ENCODE measurements around the gene HPS4. TPM values are rescaled to one million over a fixed set of nuclear protein-coding genes. Genes with fewer than 3 reads are reported as not detected.
"Not testable (repeated sequence)": the region's sequence is repeated elsewhere in the genome, so short reads cannot be mapped to it uniquely, and the experiment has no call there.

The HPS4 gene
- total RNA-seq, 1 experiment from 2014 or later, result 35.4 TPM

GRCh38 chr22:26409719-26410335 is 73.8 kb downstream of the HPS4 start:
- ChIA-PET POLR2A (no interaction called here), RAD21 (ENCODE audit: low non-redundant PET in 1 of 2, low total read pairs in 2 of 2, uncharacterized antibody in 2 of 2, unreplicated experiment in 2 of 2) (no interaction called here), CTCF (interaction anchor here (0.6 kb wide), 1 partner anchor 1068 kb away, joined by 3 read pairs; no protein-coding TSS in a partner anchor)
- Histone ChIP-seq H3K27me3 (ENCODE audit: insufficient read depth, low read length) (peaks cover 60% of the 10 kb centered on the region), H3K36me3 (ENCODE audit: control insufficient read depth in 1 of 2, insufficient read depth in 2 of 2, low read length in 2 of 2) (no peaks in the 10 kb centered on the region), H3K79me2 (ENCODE audit: insufficient read depth, low read length) (no peaks in the 10 kb centered on the region), H4K20me1 (ENCODE audit: insufficient read depth) (no peaks in the 10 kb centered on the region; the same call in 1 of the 2 replicates), H3K4me3 (replicated peaks in 1 of 2; ENCODE audit: low read depth in 1 of 2, low read length in 2 of 2) (no peak overlapping the region), H3K9me3 (ENCODE audit: control insufficient read depth in 1 of 2, insufficient read depth in 1 of 2, low read depth in 1 of 2, low read length in 2 of 2) (peaks cover 0 to 4% of the 10 kb centered on the region in 2 experiments; a peak in 1 of 4 replicates), H2AFZ (ENCODE audit: low read depth, low read length, poor library complexity, severe bottlenecking) (no peak overlapping the region), H3K27ac (ENCODE audit: low read depth, low read length) (no peak overlapping the region), H3K9me2 (ENCODE audit: insufficient read depth) (no peaks in the 10 kb centered on the region), H3K4me1 (ENCODE audit: control insufficient read depth in 1 of 2, insufficient read depth in 2 of 2, low read length in 2 of 2) (no peaks in the 10 kb centered on the region), H3K4me2 (ENCODE audit: low read length) (no peak overlapping the region), H3K9ac (ENCODE audit: low read length) (no peak overlapping the region)
- intact Hi-C loops (cut with micrococcal nuclease), result no loop called here
- BruUV-seq (replicated peaks), result no TSS peak
- TF ChIP-seq REST (IDR thresholded peaks at IDR 0.05; ENCODE audit: low read depth), result no peak
- no peak for TF ChIP-seq MAX (IDR thresholded peaks at IDR 0.05)
- no peak for TF ChIP-seq SIN3A (IDR thresholded peaks at IDR 0.05; ENCODE audit: low read depth)
- no peak for TF ChIP-seq SP1 (IDR thresholded peaks at IDR 0.05; ENCODE audit: low read depth)
- TF ChIP-seq POLR2A (IDR thresholded peaks at IDR 0.05; ENCODE audit: borderline replicate concordance, extremely low read depth, insufficient read depth, insufficient read length), result no peak
- TF ChIP-seq CEBPB (IDR thresholded peaks at IDR 0.05; ENCODE audit: low read depth), result no peak
- no peak for TF ChIP-seq ZBTB33 (IDR thresholded peaks at IDR 0.05; ENCODE audit: extremely low read depth, insufficient replicate concordance, low read length)
- no peak for TF ChIP-seq ELF1 (IDR thresholded peaks at IDR 0.05; ENCODE audit: borderline replicate concordance, low read depth)
- TF ChIP-seq RAD21 (IDR thresholded peaks at IDR 0.05; ENCODE audit: low read depth), result no peak
- no peak for TF ChIP-seq TCF7L2 (IDR thresholded peaks at IDR 0.05; ENCODE audit: borderline replicate concordance, extremely low read depth, insufficient read depth, insufficient read length)
- TF ChIP-seq SRF (IDR thresholded peaks at IDR 0.05; ENCODE audit: low read depth), result no peak
- DNase-seq (ENCODE audit: low read depth, low spot score), result no peak
- ATAC-seq, result no peak

GRCh38 chr22:26408562-26409220 is 74.9 kb downstream of the HPS4 start:
- H3K79me2 ChIP-seq (ENCODE audit: insufficient read depth, low read length); H4K20me1 ChIP-seq (ENCODE audit: insufficient read depth); POLR2A ChIA-PET; CTCF ChIA-PET; intact Hi-C loops (cut with micrococcal nuclease); ATAC-seq; H2AFZ ChIP-seq (ENCODE audit: low read depth, low read length, poor library complexity, severe bottlenecking); BruUV-seq (replicated peaks); RAD21 ChIA-PET (ENCODE audit: low non-redundant PET in 1 of 2, low total read pairs in 2 of 2, uncharacterized antibody in 2 of 2, unreplicated experiment in 2 of 2); DNase-seq (ENCODE audit: low read depth, low spot score); H3K4me2 ChIP-seq (ENCODE audit: low read length); H3K9ac ChIP-seq (ENCODE audit: low read length); H3K4me1 ChIP-seq (ENCODE audit: control insufficient read depth in 1 of 2, insufficient read depth in 2 of 2, low read length in 2 of 2); H3K9me3 ChIP-seq (ENCODE audit: control insufficient read depth in 1 of 2, insufficient read depth in 1 of 2, low read depth in 1 of 2, low read length in 2 of 2); H3K9me2 ChIP-seq (ENCODE audit: insufficient read depth); H3K27ac ChIP-seq (ENCODE audit: low read depth, low read length); H3K4me3 ChIP-seq (replicated peaks in 1 of 2; ENCODE audit: low read depth in 1 of 2, low read length in 2 of 2); H3K36me3 ChIP-seq (ENCODE audit: control insufficient read depth in 1 of 2, insufficient read depth in 2 of 2, low read length in 2 of 2): not testable (repeated sequence)
- H3K27me3 ChIP-seq (ENCODE audit: insufficient read depth, low read length), result peaks cover 52% of the 10 kb centered on the region
